Loucy (cell line): ENCODE data around the gene MIB1.

Experiments
- H2AFZ ChIP-seq: fragments of 200-600 bp; sonication (generic); 2 replicates; pipeline ENCODE4 v1.6.0; 2016; ENCODE audit warnings: antibody characterized with exemption, mild to moderate bottlenecking, low read length, moderate library complexity
- H3F3A ChIP-seq: fragments of 200-600 bp; 2 replicates; pipeline ENCODE4 v1.6.0; 2016; ENCODE audit warnings: antibody characterized with exemption, low read depth, mild to moderate bottlenecking
- H3K27me3 ChIP-seq: fragments of 200-600 bp; sonication (generic); 2 replicates; pipeline ENCODE4 v1.6.1; 2014; ENCODE audit warnings: low read length, mild to moderate bottlenecking; ENCODE audit not compliant: insufficient read depth, poor library complexity, severe bottlenecking
- H3K36me3 ChIP-seq: fragments of 200-600 bp; sonication (generic); 2 replicates; pipeline ENCODE4 v1.6.1; 2016; ENCODE audit warnings: low read length; ENCODE audit not compliant: insufficient read depth
- H3K4me1 ChIP-seq: fragments of 200-600 bp; sonication (generic); 2 replicates; pipeline ENCODE4 v1.5.1; 2014; ENCODE audit warnings: low read length, mild to moderate bottlenecking; ENCODE audit not compliant: insufficient read depth, poor library complexity, severe bottlenecking
- H3K4me2 ChIP-seq: fragments of 200-600 bp; sonication (generic); 2 replicates; pipeline ENCODE4 v1.6.0; 2014; ENCODE audit warnings: antibody characterized with exemption, low read length, low read depth, mild to moderate bottlenecking; ENCODE audit not compliant: poor library complexity, severe bottlenecking
- H3K4me3 ChIP-seq: fragments of 200-600 bp; sonication (generic); 2 replicates; pipeline ENCODE4 v1.5.1; 2014; ENCODE audit warnings: low read length, mild to moderate bottlenecking, mixed read lengths; ENCODE audit not compliant: poor library complexity, severe bottlenecking
- H3K79me2 ChIP-seq: fragments of 200-600 bp; sonication (generic); 2 replicates; pipeline ENCODE4 v1.6.1; 2014; ENCODE audit warnings: low read length; ENCODE audit not compliant: insufficient read depth
- H3K9ac ChIP-seq: fragments of 200-600 bp; sonication (generic); 2 replicates; pipeline ENCODE4 v1.6.0; 2014; ENCODE audit warnings: mild to moderate bottlenecking, low read depth, low read length, moderate library complexity; ENCODE audit not compliant: poor library complexity, severe bottlenecking
- H3K9me2 ChIP-seq: fragments of 200-600 bp; sonication (generic); replicated peaks from 2 replicates; pipeline ENCODE4 v1.6.1; 2016; ENCODE audit warnings: low read depth, low read length, mixed read lengths
- H3K9me3 ChIP-seq: fragments of 200-600 bp; sonication (generic); 2 replicates; pipeline ENCODE4 v1.6.1; 2014; ENCODE audit warnings: mild to moderate bottlenecking, antibody characterized with exemption, low read length, low read depth; ENCODE audit not compliant: insufficient read depth
- H4K20me1 ChIP-seq: fragments of 200-600 bp; sonication (generic); 2 replicates; pipeline ENCODE4 v1.6.0; 2014; ENCODE audit warnings: antibody characterized with exemption, low read length, mild to moderate bottlenecking; ENCODE audit not compliant: insufficient read depth, poor library complexity, severe bottlenecking
- CTCF ChIP-seq: fragments of 200-600 bp; sonication (generic); conservative IDR thresholded peaks from 2 replicates; pipeline ENCODE4 v1.5.1; 2014; ENCODE audit warnings: mild to moderate bottlenecking, antibody characterized with exemption, low read length
- EZH2phosphoT487 ChIP-seq: fragments of 200-600 bp; IDR thresholded peaks from 2 replicates; pipeline ENCODE4 v1.6.1; 2018; ENCODE audit warnings: antibody characterized with exemption, mild to moderate bottlenecking, moderate library complexity, borderline replicate concordance

MIB1 gene

GRCh38 chr18:21914739-21915319, 174.2 kb downstream of the MIB1 start:
- Histone ChIP-seq H4K20me1 (no peaks in the 10 kb centered on the region), H3K4me2 (no peak overlapping the region), H3K36me3 (no peaks in the 10 kb centered on the region), H3K9me2 (no peaks in the 10 kb centered on the region), H3F3A (no peaks in the 10 kb centered on the region), H2AFZ (peak overlapping the region; percentile 38), H3K27me3 (no peaks in the 10 kb centered on the region), H3K9ac (no peak overlapping the region), H3K9me3 (0 out of 2 replicates have a peak, but pooled peaks cover 7% of the 10 kb centered on the region), H3K4me3 (no peak overlapping the region), H3K4me1 (no peaks in the 10 kb centered on the region), H3K79me2 (no peaks in the 10 kb centered on the region)
- TF ChIP-seq EZH2phosphoT487 (no peak), CTCF (peak; percentile 82)

GRCh38 chr18:21915546-21915945, 175.0 kb downstream of the MIB1 start:
- Histone ChIP-seq H3K79me2 (no peaks in the 10 kb centered on the region), H3K9me3 (0 out of 2 replicates have a peak, but pooled peaks cover 7% of the 10 kb centered on the region), H3K4me3 (no peak overlapping the region), H3F3A (no peaks in the 10 kb centered on the region), H3K27me3 (no peaks in the 10 kb centered on the region), H3K36me3 (no peaks in the 10 kb centered on the region), H3K9ac (no peak overlapping the region), H3K9me2 (no peaks in the 10 kb centered on the region), H3K4me1 (no peaks in the 10 kb centered on the region), H2AFZ (no peak overlapping the region), H4K20me1 (no peaks in the 10 kb centered on the region), H3K4me2 (no peak overlapping the region)
- TF ChIP-seq EZH2phosphoT487 = no peak
- TF ChIP-seq CTCF = no peak

- Histone ChIP-seq H3F3A (no peaks in the 10 kb centered on the region), H2AFZ (no peak overlapping the region), H3K79me2 (no peaks in the 10 kb centered on the region), H3K9me2 (no peaks in the 10 kb centered on the region), H3K9me3 (0 out of 2 replicates have a peak, but pooled peaks cover 7% of the 10 kb centered on the region), H3K4me2 (no peak overlapping the region), H3K4me3 (no peak overlapping the region), H3K4me1 (no peaks in the 10 kb centered on the region), H3K36me3 (no peaks in the 10 kb centered on the region), H3K27me3 (no peaks in the 10 kb centered on the region), H4K20me1 (no peaks in the 10 kb centered on the region), H3K9ac (no peak overlapping the region)
- TF ChIP-seq EZH2phosphoT487 = no peak
- no peak for TF ChIP-seq CTCF
Observed at GRCh38 chr18:21916594-21916993, 176.0 kb downstream of the MIB1 start.
